ENCODE data around the gene ASB6.

ASB6 gene

GRCh38 chr9:129678844-129679243, 36.9 kb upstream of the ASB6 start:
- ATAC-seq (ENCODE audit: low read depth) (no peak), DNase-seq (ENCODE audit: low spot score) (no peak)
- Histone ChIP-seq H3K36me3 (ENCODE audit: low read depth) (no peaks in the 10 kb centered on the region), H3K4me1 (ENCODE audit: insufficient read depth, poor library complexity, severe bottlenecking) (no peaks in the 10 kb centered on the region), H3K27me3 (ENCODE audit: insufficient read depth, poor library complexity, severe bottlenecking) (peaks cover 32% of the 10 kb centered on the region), H3K9me3 (ENCODE audit: severe bottlenecking) (no peaks in the 10 kb centered on the region), H3K27ac (ENCODE audit: poor library complexity, severe bottlenecking) (no peak overlapping the region), H3K4me3 (ENCODE audit: severe bottlenecking) (no peak overlapping the region)
- TF ChIP-seq, protein P1, sequence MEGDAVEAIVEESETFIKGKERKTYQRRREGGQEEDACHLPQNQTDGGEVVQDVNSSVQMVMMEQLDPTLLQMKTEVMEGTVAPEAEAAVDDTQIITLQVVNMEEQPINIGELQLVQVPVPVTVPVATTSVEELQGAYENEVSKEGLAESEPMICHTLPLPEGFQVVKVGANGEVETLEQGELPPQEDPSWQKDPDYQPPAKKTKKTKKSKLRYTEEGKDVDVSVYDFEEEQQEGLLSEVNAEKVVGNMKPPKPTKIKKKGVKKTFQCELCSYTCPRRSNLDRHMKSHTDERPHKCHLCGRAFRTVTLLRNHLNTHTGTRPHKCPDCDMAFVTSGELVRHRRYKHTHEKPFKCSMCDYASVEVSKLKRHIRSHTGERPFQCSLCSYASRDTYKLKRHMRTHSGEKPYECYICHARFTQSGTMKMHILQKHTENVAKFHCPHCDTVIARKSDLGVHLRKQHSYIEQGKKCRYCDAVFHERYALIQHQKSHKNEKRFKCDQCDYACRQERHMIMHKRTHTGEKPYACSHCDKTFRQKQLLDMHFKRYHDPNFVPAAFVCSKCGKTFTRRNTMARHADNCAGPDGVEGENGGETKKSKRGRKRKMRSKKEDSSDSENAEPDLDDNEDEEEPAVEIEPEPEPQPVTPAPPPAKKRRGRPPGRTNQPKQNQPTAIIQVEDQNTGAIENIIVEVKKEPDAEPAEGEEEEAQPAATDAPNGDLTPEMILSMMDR (IDR thresholded peaks at IDR 0.05; ENCODE audit: poor library complexity, severe bottlenecking): no peak

- Histone ChIP-seq H3K4me1 (ENCODE audit: insufficient read depth, poor library complexity, severe bottlenecking) (no peaks in the 10 kb centered on the region), H3K27me3 (ENCODE audit: insufficient read depth, poor library complexity, severe bottlenecking) (peaks cover 32% of the 10 kb centered on the region), H3K4me3 (ENCODE audit: severe bottlenecking) (no peak overlapping the region), H3K27ac (ENCODE audit: poor library complexity, severe bottlenecking) (no peak overlapping the region), H3K9me3 (ENCODE audit: severe bottlenecking) (no peaks in the 10 kb centered on the region), H3K36me3 (ENCODE audit: low read depth) (no peaks in the 10 kb centered on the region)
- TF ChIP-seq, protein P1 (IDR thresholded peaks at IDR 0.05; ENCODE audit: poor library complexity, severe bottlenecking): no peak
- DNase-seq (ENCODE audit: low spot score) (peak; percentile 30), ATAC-seq (ENCODE audit: low read depth) (no peak)
These were observed 35.5 kb upstream of the ASB6 start for GRCh38 chr9:129677456-129677855.

DNA sequence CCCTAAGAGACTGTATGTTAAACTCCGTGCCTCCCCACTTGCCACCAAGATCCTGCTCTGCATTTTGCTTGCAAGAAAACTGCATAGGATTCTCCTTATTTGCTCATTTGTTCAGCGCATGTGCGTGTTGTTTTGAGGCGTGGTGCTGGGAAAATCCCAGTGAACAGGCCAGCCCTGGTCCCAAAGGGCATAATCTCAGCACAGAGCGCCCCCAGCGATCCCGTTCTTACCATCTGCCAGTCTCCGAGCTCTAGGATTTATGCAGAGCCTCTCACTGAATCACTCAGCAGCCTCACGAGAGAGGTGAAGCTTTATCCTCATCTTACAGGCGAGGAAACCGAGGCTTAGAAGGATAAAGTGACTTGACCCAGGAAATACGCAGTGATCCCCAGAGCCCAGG, 35.0 kb upstream of the ASB6 start:
- no peak overlapping the region for H3K27ac ChIP-seq (ENCODE audit: poor library complexity, severe bottlenecking)
- H3K4me3 ChIP-seq (ENCODE audit: severe bottlenecking): no peak overlapping the region
- peaks cover 32% of the 10 kb centered on the region for H3K27me3 ChIP-seq (ENCODE audit: insufficient read depth, poor library complexity, severe bottlenecking)
- DNase-seq (ENCODE audit: low spot score) (no peak), ATAC-seq (ENCODE audit: low read depth) (no peak)
- TF ChIP-seq, protein P1 (IDR thresholded peaks at IDR 0.05; ENCODE audit: poor library complexity, severe bottlenecking): no peak
- H3K4me1 ChIP-seq (ENCODE audit: insufficient read depth, poor library complexity, severe bottlenecking): no peaks in the 10 kb centered on the region
- no peaks in the 10 kb centered on the region for H3K9me3 ChIP-seq (ENCODE audit: severe bottlenecking)
- no peaks in the 10 kb centered on the region for H3K36me3 ChIP-seq (ENCODE audit: low read depth)

DNA sequence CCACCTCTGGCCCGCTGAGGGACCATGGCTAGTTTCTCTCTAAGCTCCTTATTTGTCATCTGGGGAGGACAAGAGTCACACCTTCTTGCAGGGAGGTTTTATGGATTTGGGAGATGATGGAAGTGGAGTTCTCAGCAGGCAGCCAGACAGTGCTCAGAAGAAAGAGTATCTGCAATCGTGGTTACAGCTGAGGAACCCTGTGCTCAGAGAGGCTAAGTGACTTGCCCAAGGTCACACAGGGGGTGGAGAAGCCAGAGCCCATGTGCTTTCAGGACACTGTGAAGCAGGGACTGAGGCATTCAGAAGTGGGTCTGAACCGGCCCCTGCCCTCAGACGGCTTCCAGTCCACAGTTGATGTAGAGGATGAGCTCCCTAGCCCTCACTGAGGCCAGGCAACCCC, 34.3 kb upstream of the ASB6 start:
- H3K4me1 ChIP-seq (ENCODE audit: insufficient read depth, poor library complexity, severe bottlenecking): no peaks in the 10 kb centered on the region
- no peak overlapping the region for H3K27ac ChIP-seq (ENCODE audit: poor library complexity, severe bottlenecking)
- no peak overlapping the region for H3K4me3 ChIP-seq (ENCODE audit: severe bottlenecking)

GRCh38 chr9:129675620-129676019, 33.7 kb upstream of the ASB6 start:
- no peak overlapping the region for H3K27ac ChIP-seq (ENCODE audit: poor library complexity, severe bottlenecking)
- H3K4me1 ChIP-seq (ENCODE audit: insufficient read depth, poor library complexity, severe bottlenecking): no peaks in the 10 kb centered on the region
- TF ChIP-seq, protein P1 (IDR thresholded peaks at IDR 0.05; ENCODE audit: poor library complexity, severe bottlenecking): no peak
- H3K4me3 ChIP-seq (ENCODE audit: severe bottlenecking): no peak overlapping the region
- H3K36me3 ChIP-seq (ENCODE audit: low read depth): no peaks in the 10 kb centered on the region
- ATAC-seq (ENCODE audit: low read depth) (no peak), DNase-seq (ENCODE audit: low spot score) (no peak)
- peaks cover 32% of the 10 kb centered on the region for H3K27me3 ChIP-seq (ENCODE audit: insufficient read depth, poor library complexity, severe bottlenecking)
- no peaks in the 10 kb centered on the region for H3K9me3 ChIP-seq (ENCODE audit: severe bottlenecking)

More for the DNA sequence above, 34.3 kb upstream of the ASB6 start:
- ATAC-seq (ENCODE audit: low read depth) (no peak), DNase-seq (ENCODE audit: low spot score) (no peak)
- Histone ChIP-seq H3K27me3 (ENCODE audit: insufficient read depth, poor library complexity, severe bottlenecking) (peaks cover 32% of the 10 kb centered on the region), H3K9me3 (ENCODE audit: severe bottlenecking) (no peaks in the 10 kb centered on the region), H3K36me3 (ENCODE audit: low read depth) (no peaks in the 10 kb centered on the region)
- TF ChIP-seq, protein P1 (IDR thresholded peaks at IDR 0.05; ENCODE audit: poor library complexity, severe bottlenecking): no peak
